GM19193 (cell line): Measurements from ENCODE around the gene LMTK2.

Experiments
- POLR2A ChIP-seq: IDR thresholded peaks from 4 replicates; pipeline ENCODE4 v1.6.1; 2011; ENCODE audit not compliant: insufficient read depth, insufficient read length; ENCODE audit errors: extremely low read depth

Gene LMTK2

GRCh38 chr7:98200364-98200763 is 93.7 kb downstream of the LMTK2 start:
- no peak for TF ChIP-seq POLR2A

GRCh38 chr7:98202367-98203195 is 95.9 kb downstream of the LMTK2 start:
- TF ChIP-seq POLR2A, result no peak

- no peak for TF ChIP-seq POLR2A
Observed at GRCh38 chr7:98203261-98203963, 96.8 kb downstream of the LMTK2 start.

- TF ChIP-seq POLR2A, result no peak
Observed at GRCh38 chr7:98203964-98204605, 97.4 kb downstream of the LMTK2 start.

GRCh38 chr7:98204670-98205069 is 98.0 kb downstream of the LMTK2 start:
- no peak for TF ChIP-seq POLR2A

- TF ChIP-seq POLR2A, result no peak
Observed at GRCh38 chr7:98205162-98205845, 98.6 kb downstream of the LMTK2 start.

- no peak for TF ChIP-seq POLR2A
Observed at GRCh38 chr7:98206451-98207330, 100.0 kb downstream of the LMTK2 start.

GRCh38 chr7:98209166-98209920 is 102.7 kb downstream of the LMTK2 start:
- TF ChIP-seq POLR2A, result no peak

GRCh38 chr7:98210513-98211220 is 104.0 kb downstream of the LMTK2 start:
- no peak for TF ChIP-seq POLR2A

- TF ChIP-seq POLR2A, result no peak
Observed at GRCh38 chr7:98211221-98211675, 104.6 kb downstream of the LMTK2 start, which contains the start of gene BHLHA15. TSS of gene BHLHA15 (plus strand) at chr7:98211439. CDS start at chr7:98212310, 871 bp downstream.

GRCh38 chr7:98211676-98212531 is 105.2 kb downstream of the LMTK2 start:
- TF ChIP-seq POLR2A, result no peak
